ENCODE results near the gene C16orf92.

Gene C16orf92

DNA sequence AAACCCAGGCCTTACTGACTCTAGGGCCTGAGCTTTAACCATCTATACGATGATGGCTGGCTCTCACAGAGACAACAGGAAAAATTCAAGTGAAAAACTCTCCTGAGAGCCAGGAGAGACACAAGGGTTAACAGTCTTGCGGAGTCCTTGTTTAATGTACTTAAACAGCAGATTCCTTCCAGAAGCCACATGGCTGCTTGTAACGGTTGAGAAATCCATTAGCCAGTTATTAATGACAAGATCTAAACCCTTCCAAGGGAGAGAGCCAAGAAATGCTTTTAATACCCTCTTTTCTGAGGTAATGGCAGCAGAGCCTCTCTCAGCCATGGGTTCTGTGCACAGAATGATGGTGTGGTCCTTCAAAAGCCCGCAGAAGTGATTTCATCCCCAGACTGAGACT, 37.3 kb downstream of the C16orf92 start:
- no peak for DNase-seq
- Histone ChIP-seq H3K4me3 (no peak overlapping the region), H3K27ac (no peak overlapping the region), H3K9me3 (no peaks in the 10 kb centered on the region), H3K4me1 (peaks cover 0 to 27% (median 14%) of the 10 kb centered on the region in 4 donors), H3K36me3 (no peaks in the 10 kb centered on the region), H3K27me3 (no peaks in the 10 kb centered on the region)
- TF ChIP-seq, protein P1, sequence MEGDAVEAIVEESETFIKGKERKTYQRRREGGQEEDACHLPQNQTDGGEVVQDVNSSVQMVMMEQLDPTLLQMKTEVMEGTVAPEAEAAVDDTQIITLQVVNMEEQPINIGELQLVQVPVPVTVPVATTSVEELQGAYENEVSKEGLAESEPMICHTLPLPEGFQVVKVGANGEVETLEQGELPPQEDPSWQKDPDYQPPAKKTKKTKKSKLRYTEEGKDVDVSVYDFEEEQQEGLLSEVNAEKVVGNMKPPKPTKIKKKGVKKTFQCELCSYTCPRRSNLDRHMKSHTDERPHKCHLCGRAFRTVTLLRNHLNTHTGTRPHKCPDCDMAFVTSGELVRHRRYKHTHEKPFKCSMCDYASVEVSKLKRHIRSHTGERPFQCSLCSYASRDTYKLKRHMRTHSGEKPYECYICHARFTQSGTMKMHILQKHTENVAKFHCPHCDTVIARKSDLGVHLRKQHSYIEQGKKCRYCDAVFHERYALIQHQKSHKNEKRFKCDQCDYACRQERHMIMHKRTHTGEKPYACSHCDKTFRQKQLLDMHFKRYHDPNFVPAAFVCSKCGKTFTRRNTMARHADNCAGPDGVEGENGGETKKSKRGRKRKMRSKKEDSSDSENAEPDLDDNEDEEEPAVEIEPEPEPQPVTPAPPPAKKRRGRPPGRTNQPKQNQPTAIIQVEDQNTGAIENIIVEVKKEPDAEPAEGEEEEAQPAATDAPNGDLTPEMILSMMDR (IDR thresholded peaks at IDR 0.05), result no peak
- intact Hi-C loops (cut with DNase I; ENCODE audit: low total_unique reads), result no loop called here

GRCh38 chr16:30060836-30061554, 38.0 kb downstream of the C16orf92 start:
- Histone ChIP-seq H3K4me1 (peaks cover 0 to 26% (median 14%) of the 10 kb centered on the region in 4 donors), H3K9me3 (no peaks in the 10 kb centered on the region), H3K4me3 (no peak overlapping the region), H3K36me3 (no peaks in the 10 kb centered on the region), H3K27me3 (no peaks in the 10 kb centered on the region), H3K27ac (no peak overlapping the region)
- intact Hi-C loops (cut with DNase I; ENCODE audit: low total_unique reads), result no loop called here
- TF ChIP-seq, protein P1 (IDR thresholded peaks at IDR 0.05), result no peak
- no peak for DNase-seq

GRCh38 chr16:30063278-30063892, 40.4 kb downstream of the C16orf92 start:
- Histone ChIP-seq H3K9me3 (no peaks in the 10 kb centered on the region), H3K4me1 (peaks cover 0 to 48% (median 32%) of the 10 kb centered on the region in 4 donors), H3K36me3 (peaks cover 15 to 18% (median 15%) of the 10 kb centered on the region in 3 donors), H3K4me3 (peak overlapping the region; percentile 98 to 99), H3K27ac (peak overlapping the region; percentile 96 to 97), H3K27me3 (no peaks in the 10 kb centered on the region)
- TF ChIP-seq, protein P1 (IDR thresholded peaks at IDR 0.05), result no peak
- intact Hi-C loops (cut with DNase I; ENCODE audit: low total_unique reads), result no loop called here
- no peak for DNase-seq

GRCh38 chr16:30063893-30064728, 41.1 kb downstream of the C16orf92 start:
- Histone ChIP-seq H3K9me3 (no peaks in the 10 kb centered on the region), H3K36me3 (peaks cover 22 to 26% (median 22%) of the 10 kb centered on the region in 3 donors), H3K27ac (peak overlapping the region; percentile 96 to 97), H3K27me3 (no peaks in the 10 kb centered on the region), H3K4me3 (peak overlapping the region; percentile 98 to 99), H3K4me1 (peaks cover 0 to 54% (median 40%) of the 10 kb centered on the region in 4 donors)
- TF ChIP-seq, protein P1 (IDR thresholded peaks at IDR 0.05), result peak; percentile 31 to 33
- DNase-seq, result peak; percentile 88 to 92
- intact Hi-C loops (cut with DNase I; ENCODE audit: low total_unique reads), result no loop called here

DNA sequence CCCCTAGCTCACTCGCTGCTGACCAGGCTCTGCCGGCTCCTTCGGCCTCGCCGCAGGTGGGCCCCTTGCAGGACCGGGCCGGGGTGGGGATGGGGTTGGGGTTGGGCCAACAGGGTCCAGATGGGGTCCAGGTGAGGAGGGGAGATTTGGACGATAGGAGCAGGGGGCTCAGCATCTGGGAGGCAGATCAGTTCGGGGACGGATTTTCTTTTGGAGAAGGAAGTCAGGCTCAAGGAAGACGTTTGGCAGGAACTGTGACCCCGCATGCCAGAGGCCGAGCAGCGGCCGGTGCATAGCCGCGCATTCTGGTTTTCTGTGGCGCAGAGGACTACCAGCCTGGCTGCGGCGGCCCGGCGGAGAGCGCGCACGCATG, 41.7 kb downstream of the C16orf92 start:
- Histone ChIP-seq H3K4me1 (peaks cover 0 to 60% (median 46%) of the 10 kb centered on the region in 4 donors), H3K27ac (peak overlapping the region; percentile 96 to 97), H3K9me3 (no peaks in the 10 kb centered on the region), H3K36me3 (peaks cover 28 to 32% (median 29%) of the 10 kb centered on the region in 3 donors), H3K4me3 (peak overlapping the region; percentile 98 to 99), H3K27me3 (no peaks in the 10 kb centered on the region)
- no peak for DNase-seq
- intact Hi-C loops (cut with DNase I; ENCODE audit: low total_unique reads), result no loop called here
- TF ChIP-seq, protein P1 (IDR thresholded peaks at IDR 0.05), result no peak
